HG03521 (cell line): ENCODE measurements around the gene NPY1R.

Experiments
- ATAC-seq: cut with Tn5 transposase; IDR thresholded peaks from one replicate; pipeline ENCODE4 v1.9.1; 2021; ENCODE audit warnings: mild to moderate bottlenecking, moderate library complexity; ENCODE audit not compliant: unreplicated experiment

NPY1R gene

DNA sequence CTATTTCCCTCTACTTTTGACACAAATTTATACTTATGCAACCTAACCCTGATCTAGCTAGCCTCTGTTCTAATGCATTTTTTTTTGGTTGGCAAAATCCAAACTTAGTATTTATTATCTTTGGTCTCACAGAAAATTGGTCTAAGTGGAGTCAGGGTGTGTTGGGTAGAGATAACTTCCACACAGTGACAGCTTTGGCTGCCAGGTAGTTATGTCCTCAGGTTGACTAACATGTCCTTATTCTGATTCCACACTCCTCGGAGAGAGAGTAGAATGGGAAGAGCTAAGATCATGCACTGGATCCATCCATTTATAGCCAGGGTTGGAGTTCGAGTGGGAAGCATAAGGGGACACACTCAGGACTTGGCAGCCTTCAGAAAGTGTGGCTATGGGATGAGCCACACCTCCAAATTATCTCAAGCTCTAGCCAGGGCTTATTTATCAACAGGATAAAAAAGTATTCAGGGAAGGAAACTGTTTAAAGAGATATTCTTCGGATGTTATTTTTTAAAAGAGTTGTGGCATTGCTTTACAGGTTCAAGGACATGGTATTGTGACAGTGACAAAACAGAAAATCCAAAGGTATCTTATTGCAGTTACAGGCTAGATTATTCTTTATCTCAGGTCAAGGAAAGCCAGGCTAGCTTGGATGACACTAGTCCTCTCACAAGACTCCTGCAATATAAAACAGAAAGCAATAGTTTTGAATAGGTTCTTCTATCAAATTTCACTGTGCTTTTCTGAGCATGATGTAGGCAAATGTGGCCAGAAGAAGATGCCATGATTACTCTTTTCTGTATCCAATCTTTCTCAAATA, 51.5 kb downstream of the NPY1R start:
- no peak for ATAC-seq

DNA sequence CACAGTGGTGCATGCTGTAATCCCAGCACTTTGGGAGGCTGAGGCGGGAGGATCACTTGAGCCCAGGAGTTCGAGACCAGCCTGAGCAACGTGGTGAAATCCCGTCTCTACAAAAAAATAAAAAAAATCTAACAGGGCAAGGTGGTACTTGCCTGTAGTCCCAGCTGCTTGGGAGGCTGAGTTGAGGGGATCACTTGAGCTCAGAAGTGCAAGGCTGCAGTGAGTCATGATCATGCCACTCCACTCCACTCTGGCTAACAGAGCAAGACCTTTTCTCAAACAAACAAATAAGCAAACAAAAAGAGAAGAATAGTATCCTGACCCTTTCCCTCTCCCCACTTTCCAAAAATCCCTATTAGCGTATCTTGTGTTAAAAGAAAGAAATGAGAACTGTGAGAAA, 52.7 kb downstream of the NPY1R start:
- ATAC-seq: no peak

DNA sequence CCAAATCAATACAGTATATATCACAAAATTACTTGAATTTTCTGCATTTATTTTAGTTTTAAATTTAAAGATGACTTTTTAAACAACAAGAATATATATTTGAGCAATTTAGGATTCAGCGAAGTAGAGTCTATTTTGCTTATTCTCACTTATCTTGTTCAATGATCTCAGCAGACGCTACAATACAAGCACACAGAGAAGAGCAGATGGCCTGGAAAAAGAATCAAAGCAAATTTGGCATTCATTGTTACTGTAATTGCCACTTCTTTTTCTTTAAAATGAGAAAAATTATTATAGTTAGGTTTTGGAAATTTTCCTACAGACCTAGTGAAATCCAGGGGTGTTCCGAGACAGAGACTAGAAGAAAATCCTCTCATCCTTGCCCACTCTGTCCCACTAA, 57.5 kb downstream of the NPY1R start:
- no peak for ATAC-seq
